Testis (tissue), 3 donors: Measurements from ENCODE around the gene ZNF492. TPM values are rescaled to one million over a fixed set of nuclear protein-coding genes. Genes with fewer than 3 reads are reported as not detected.
A peak's percentile ranks its signal among the peaks of the same experiment; 100 is the strongest.
"Not testable (repeated sequence)": the region's sequence is repeated elsewhere in the genome, so short reads cannot be mapped to it uniquely, and the experiment has no call there.

Experiments
- DNase-seq: peaks from one replicate; pipeline ENCODE4 v3.0.0-alpha.2; 2019
- H3K27ac ChIP-seq, 2 donors: fragments of 200-600 bp; sonication (generic); one replicate each; pipeline ENCODE4 v1.5.1; 2019
- H3K27me3 ChIP-seq: fragments of 200-600 bp; sonication (generic); one replicate; pipeline ENCODE4 v1.5.1; 2019
- H3K36me3 ChIP-seq: fragments of 200-600 bp; sonication (generic); one replicate; pipeline ENCODE4 v1.5.1; 2017; ENCODE audit warnings: low read depth; ENCODE audit errors: missing control alignments
- H3K4me1 ChIP-seq: fragments of 200-600 bp; sonication (generic); one replicate; pipeline ENCODE4 v1.5.1; 2019
- H3K4me3 ChIP-seq, 2 donors: fragments of 200-600 bp; sonication (generic); one replicate each; pipeline ENCODE4 v1.5.1; 2017 to 2019
- H3K9me3 ChIP-seq: fragments of 200-600 bp; sonication (generic); one replicate; pipeline ENCODE4 v1.5.1; 2017
- CTCF ChIP-seq, 3 experiments: fragments of 450-650 bp in 2 of 3; fragments of 200-600 bp in 1 of 3; sonication (generic) in 1 of 3; IDR thresholded peaks; one replicate each; pipeline ENCODE4 v1.5.1; 2016 to 2019; ENCODE audit warnings: antibody characterized with exemption in 3 of 3, mild to moderate bottlenecking in 2 of 3, moderate library complexity in 1 of 3
- POLR2A ChIP-seq: fragments of 450-650 bp; IDR thresholded peaks from one replicate; pipeline ENCODE4 v1.6.1; 2017; ENCODE audit warnings: antibody characterized with exemption, mild to moderate bottlenecking, moderate library complexity
- WGBS, 2 donors: methylation state at CpG; one replicate each; pipeline ENCODE4 v1.1.5; 2018; 5-methylcytosine and 5-hydroxymethylcytosine counted together
- intact Hi-C: fragments of 100-400 bp; cut with DNase I; formaldehyde crosslinking; loops from one replicate; pipeline ENCODE4 v1.15.1; 2023; ENCODE audit warnings: low total_unique reads
- polyA plus RNA-seq: library from polyadenylated mRNA; stranded (reverse); fragments of 350-450 nt; fragmentation: Illumina TruSeq; extraction: RNeasy Lipid Tissue Mini Kit (QIAGEN cat#74804); gene quantifications from one replicate; pipeline ENCODE4 v1.2.3, GENCODE V29; 2014; ENCODE audit warnings: low read depth, low replicate concordance; ENCODE audit not compliant: insufficient read depth
- total RNA-seq, 2 donors: library from RNA; depleted of rRNA; stranded (reverse); fragments of >200 nt; gene quantifications; one replicate each; pipeline ENCODE4 v1.2.3, GENCODE V29; 2016

Gene ZNF492
- total and polyA plus RNA-seq, 3 donors from 2014 or later, result 1.2 to 3.3 (median 2.7) TPM

- intact Hi-C loops, result no loop called here
- TF ChIP-seq CTCF (IDR thresholded peaks at IDR 0.05) (no peak), POLR2A (no peak)
- H3K9me3 ChIP-seq, result no peaks in the 10 kb centered on the region
- no peak overlapping the region for H3K4me3 ChIP-seq
- 84 to 92% methylated on average over 7 of the region's 7 CpGs for WGBS, 2 donors
- no peak overlapping the region for H3K27ac ChIP-seq
- H3K36me3 ChIP-seq, result no peaks in the 10 kb centered on the region
- DNase-seq, result peak; percentile 6
- H3K27me3 ChIP-seq, result no peaks in the 10 kb centered on the region
- H3K4me1 ChIP-seq, result no peaks in the 10 kb centered on the region
These were observed 25.7 kb upstream of the ZNF492 start for GRCh38 chr19:22608441-22608840.

GRCh38 chr19:22609630-22610029 is 24.5 kb upstream of the ZNF492 start:
- no peaks in the 10 kb centered on the region for H3K9me3 ChIP-seq
- H3K36me3 ChIP-seq, result no peaks in the 10 kb centered on the region
- H3K4me1 ChIP-seq, result no peaks in the 10 kb centered on the region
- WGBS, 2 donors, result 73 to 80% methylated on average over 1 to 4 of the region's 4 CpGs
- TF ChIP-seq POLR2A (no peak), CTCF (IDR thresholded peaks at IDR 0.05) (no peak)
- intact Hi-C loops, result no loop called here
- no peaks in the 10 kb centered on the region for H3K27me3 ChIP-seq
- H3K4me3 ChIP-seq, result no peak overlapping the region
- peak; percentile 4 for DNase-seq
- no peak overlapping the region for H3K27ac ChIP-seq

- TF ChIP-seq POLR2A, result no peak
- TF ChIP-seq CTCF (IDR thresholded peaks at IDR 0.05), result no peak
- H3K4me1 ChIP-seq, result no peaks in the 10 kb centered on the region
- H3K4me3 ChIP-seq, result no peak overlapping the region
- intact Hi-C loops, result no loop called here
- H3K36me3 ChIP-seq, result no peaks in the 10 kb centered on the region
- no peaks in the 10 kb centered on the region for H3K27me3 ChIP-seq
- H3K27ac ChIP-seq, result no peak overlapping the region
- 76 to 94% methylated on average over 2 of the region's 2 CpGs for WGBS, 2 donors
- DNase-seq, result no peak
- no peaks in the 10 kb centered on the region for H3K9me3 ChIP-seq
These were observed 24.0 kb upstream of the ZNF492 start for GRCh38 chr19:22610121-22610520.

- H3K36me3 ChIP-seq, result no peaks in the 10 kb centered on the region
- peak; percentile 1 for DNase-seq
- no peak overlapping the region for H3K4me3 ChIP-seq
- no peaks in the 10 kb centered on the region for H3K27me3 ChIP-seq
- WGBS, 2 donors, result 79 to 82% methylated on average over 1 of the region's 1 CpG
- no peak for TF ChIP-seq CTCF (IDR thresholded peaks at IDR 0.05)
- TF ChIP-seq POLR2A, result no peak
- intact Hi-C loops, result no loop called here
- no peaks in the 10 kb centered on the region for H3K9me3 ChIP-seq
- H3K27ac ChIP-seq, result no peak overlapping the region
- no peaks in the 10 kb centered on the region for H3K4me1 ChIP-seq
These were observed 21.8 kb upstream of the ZNF492 start for GRCh38 chr19:22612316-22612715.

GRCh38 chr19:22616659-22617058 is 17.5 kb upstream of the ZNF492 start:
- H3K36me3 ChIP-seq, result no peaks in the 10 kb centered on the region
- DNase-seq, result peak; percentile 12

GRCh38 chr19:22617181-22617580 is 16.9 kb upstream of the ZNF492 start:
- H3K4me3 ChIP-seq, H3K27ac ChIP-seq, H3K4me1 ChIP-seq, H3K9me3 ChIP-seq, DNase-seq, H3K27me3 ChIP-seq, intact Hi-C loops, H3K36me3 ChIP-seq: not testable (repeated sequence)
- 68 to 76% methylated on average over 6 to 7 of the region's 7 CpGs for WGBS, 2 donors

More at GRCh38 chr19:22616659-22617058, 17.5 kb upstream of the ZNF492 start:
- Histone ChIP-seq H3K4me3 (no peak overlapping the region), H3K27ac (no peak overlapping the region), H3K27me3 (no peaks in the 10 kb centered on the region), H3K9me3 (no peaks in the 10 kb centered on the region), H3K4me1 (no peaks in the 10 kb centered on the region)
- intact Hi-C loops, result no loop called here
- WGBS, 2 donors, result 49 to 82% methylated on average over 9 to 12 of the region's 12 CpGs
- TF ChIP-seq POLR2A, result no peak
- TF ChIP-seq CTCF (IDR thresholded peaks at IDR 0.05), result no peak
